Lung (tissue), 12 donors: ENCODE results near the gene SLC10A3. TPM values are rescaled to one million over a fixed set of nuclear protein-coding genes. Genes with fewer than 3 reads are reported as not detected.
A peak's percentile ranks its signal among the peaks of the same experiment; 100 is the strongest.

Experiments used
- ATAC-seq: fragments of 200-7000 bp; cut with Tn5 transposase; one replicate; pipeline ENCODE4 v1.9.1; 2020; ENCODE audit warnings: moderate number of reproducible peaks; ENCODE audit not compliant: insufficient read depth, low FRiP score
- DNase-seq, 3 donors: peaks; one replicate each; pipeline ENCODE4 v3.0.0-alpha.2; 2013 to 2017
- H3K27ac ChIP-seq, 2 donors: one replicate each; pipeline ENCODE4 v1.5.1; 2013; ENCODE audit warnings: mild to moderate bottlenecking in 2 of 2, moderate library complexity in 2 of 2, control low read depth in 1 of 2, inconsistent platforms in 1 of 2, low read depth in 1 of 2, low read length in 1 of 2
- H3K27me3 ChIP-seq, 3 donors: one replicate each; pipeline ENCODE4 v1.5.1; 2013; ENCODE audit warnings: low read length in 2 of 3; ENCODE audit not compliant: control insufficient read depth in 3 of 3, insufficient read depth in 3 of 3
- H3K36me3 ChIP-seq, 4 donors: one replicate each; pipeline ENCODE4 v1.5.1; 2013; ENCODE audit warnings: low read length in 4 of 4, mild to moderate bottlenecking in 1 of 4, moderate library complexity in 1 of 4; ENCODE audit not compliant: control insufficient read depth in 4 of 4, insufficient read depth in 4 of 4
- H3K4me1 ChIP-seq, 5 donors: one replicate each; pipeline ENCODE4 v1.5.1; 2013; ENCODE audit warnings: low read length in 5 of 5, mild to moderate bottlenecking in 2 of 5, moderate library complexity in 1 of 5; ENCODE audit not compliant: control insufficient read depth in 5 of 5, insufficient read depth in 5 of 5
- H3K4me3 ChIP-seq: one replicate; pipeline ENCODE4 v1.5.1; 2013; ENCODE audit warnings: mild to moderate bottlenecking, control low read depth, moderate library complexity
- H3K9ac ChIP-seq, 2 donors: one replicate each; pipeline ENCODE4 v1.5.1; 2013; ENCODE audit warnings: low read length in 2 of 2, control low read depth in 1 of 2; ENCODE audit not compliant: insufficient read depth in 1 of 2
- H3K9me3 ChIP-seq, 4 donors: one replicate each; pipeline ENCODE4 v1.5.1; 2013; ENCODE audit warnings: low read length in 3 of 4, mild to moderate bottlenecking in 1 of 4, moderate library complexity in 1 of 4; ENCODE audit not compliant: control insufficient read depth in 4 of 4, insufficient read depth in 3 of 4
- WGBS, 2 donors: extraction: QIAGEN DNeasy Blood & Tissue Kit; methylation state at CpG; one replicate each; pipeline ENCODE4 v1.1.7; 2013; 5-methylcytosine and 5-hydroxymethylcytosine counted together
- polyA plus RNA-seq, 2 donors: library from polyadenylated mRNA; stranded (reverse); fragments of 200-250 nt; gene quantifications; one replicate each; pipeline ENCODE4 v1.2.1, GENCODE V29; 2013
- total RNA-seq, 2 donors: library from RNA; depleted of rRNA in 1 of 2; stranded (reverse); fragments of >200 nt in 1 of 2; gene quantifications; one replicate each; pipeline ENCODE4 v1.2.1, GENCODE V29; 2014 to 2021
- TF ChIP-seq, protein P1 (sequence below): IDR thresholded peaks from 2 replicates; pipeline ENCODE4 v1.5.1; 2012; ENCODE audit warnings: mild to moderate bottlenecking; ENCODE audit errors: control extremely low read depth, extremely low read depth
- donor health status: control.
- donor health status: control.
- donor health status: Bipolar disorder and iron deficiency.
- donor health status: healthy.
- donor health status: DM: yes; HTN: yes; CAD: no.

Gene SLC10A3
- total and polyA plus RNA-seq, 4 donors: 11.1 to 33.0 (median 29.1) TPM

DNA sequence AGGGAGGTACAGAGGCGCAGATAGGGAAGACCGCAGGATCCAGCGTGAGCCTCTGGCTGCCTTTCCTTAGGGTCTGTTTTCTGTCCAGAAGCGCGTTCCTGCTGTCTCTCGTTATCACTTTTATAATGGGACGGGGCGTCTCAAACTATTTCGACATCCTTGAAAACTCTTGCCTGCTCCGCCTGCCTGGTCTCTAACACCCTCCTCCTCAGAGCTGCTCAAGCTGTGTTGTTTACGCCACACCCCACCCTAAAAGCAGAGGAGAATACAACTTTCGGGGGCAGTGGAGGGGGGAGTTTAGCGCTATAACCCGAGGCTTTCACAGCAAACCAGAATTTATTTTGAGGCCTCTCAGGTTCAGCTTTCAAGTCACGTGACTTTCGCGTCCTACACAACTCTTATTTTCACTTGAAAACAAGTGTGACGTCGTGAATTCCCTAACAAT, 26.2 kb upstream of the SLC10A3 start:
- Histone ChIP-seq H3K4me3 (no peak overlapping the region), H3K27ac (peak overlapping the region; percentile 76 to 92), H3K4me1 (peaks cover 0 to 15% (median 4%) of the 10 kb centered on the region in 5 donors), H3K36me3 (no peaks in the 10 kb centered on the region), H3K9ac (peak overlapping the region; percentile 0 to 91), H3K9me3 (peaks cover 0 to 7% (median 0%) of the 10 kb centered on the region in 4 donors), H3K27me3 (no peaks in the 10 kb centered on the region)
- 4 to 36% methylated on average over 19 of the region's 19 CpGs for WGBS, 2 donors
- DNase-seq: peak; percentile 91 to 96 (median 96)
- TF ChIP-seq, protein P1, sequence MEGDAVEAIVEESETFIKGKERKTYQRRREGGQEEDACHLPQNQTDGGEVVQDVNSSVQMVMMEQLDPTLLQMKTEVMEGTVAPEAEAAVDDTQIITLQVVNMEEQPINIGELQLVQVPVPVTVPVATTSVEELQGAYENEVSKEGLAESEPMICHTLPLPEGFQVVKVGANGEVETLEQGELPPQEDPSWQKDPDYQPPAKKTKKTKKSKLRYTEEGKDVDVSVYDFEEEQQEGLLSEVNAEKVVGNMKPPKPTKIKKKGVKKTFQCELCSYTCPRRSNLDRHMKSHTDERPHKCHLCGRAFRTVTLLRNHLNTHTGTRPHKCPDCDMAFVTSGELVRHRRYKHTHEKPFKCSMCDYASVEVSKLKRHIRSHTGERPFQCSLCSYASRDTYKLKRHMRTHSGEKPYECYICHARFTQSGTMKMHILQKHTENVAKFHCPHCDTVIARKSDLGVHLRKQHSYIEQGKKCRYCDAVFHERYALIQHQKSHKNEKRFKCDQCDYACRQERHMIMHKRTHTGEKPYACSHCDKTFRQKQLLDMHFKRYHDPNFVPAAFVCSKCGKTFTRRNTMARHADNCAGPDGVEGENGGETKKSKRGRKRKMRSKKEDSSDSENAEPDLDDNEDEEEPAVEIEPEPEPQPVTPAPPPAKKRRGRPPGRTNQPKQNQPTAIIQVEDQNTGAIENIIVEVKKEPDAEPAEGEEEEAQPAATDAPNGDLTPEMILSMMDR: no peak
- peak; percentile 17 for ATAC-seq

DNA sequence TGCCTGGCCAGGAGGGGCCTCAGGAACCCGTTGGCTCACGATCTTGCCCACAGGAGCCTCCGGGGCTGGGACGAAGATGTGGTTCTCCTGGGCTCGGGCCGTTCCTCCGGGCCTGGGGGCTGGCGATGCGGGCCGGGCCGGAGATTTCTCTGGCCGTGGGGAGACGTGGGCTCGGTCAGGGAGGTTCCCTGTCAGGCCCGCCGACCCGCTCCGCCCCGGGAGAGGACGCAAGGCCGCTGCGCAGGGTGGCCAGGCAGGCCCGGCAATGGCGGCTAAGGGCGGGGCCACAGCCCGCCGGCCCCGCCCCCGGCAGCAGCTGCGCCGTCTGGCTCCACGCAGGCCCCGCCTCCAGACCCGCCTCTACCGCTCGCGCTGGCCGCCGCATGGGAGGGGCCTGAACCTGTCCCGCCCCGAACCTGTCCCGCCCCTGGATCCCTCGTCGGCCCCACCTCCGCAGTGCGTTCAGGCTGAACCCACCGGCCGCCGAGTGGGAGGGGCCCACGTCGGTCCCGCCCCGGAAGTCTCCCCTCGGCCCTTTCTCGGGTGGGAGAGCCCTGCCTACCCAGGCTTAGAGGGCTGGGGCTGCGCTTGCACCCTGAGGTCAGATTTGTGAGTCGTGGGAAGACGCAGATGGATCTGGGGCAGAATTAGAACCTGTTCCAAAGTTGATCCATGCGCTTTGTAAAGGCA, 25.7 kb upstream of the SLC10A3 start, which contains the start of gene FAM3A:
FAM3A (minus strand) TSS at position 267 of the 690 bp plus-strand sequence. CDS start 460 bp downstream, outside the sequence.
- ATAC-seq (peak; percentile 95), DNase-seq (peak in 2 of 3 donors; percentile 95 to 97)
- peak within 1 kb of the TSS; percentile 48 for H3K4me3 ChIP-seq
- TF ChIP-seq, protein P1: no peak
- 0 to 28% methylated on average over 27 to 59 of the region's 59 CpGs for WGBS, 2 donors
- peaks cover 0 to 15% (median 4%) of the 10 kb centered on the region in 5 donors for H3K4me1 ChIP-seq
- no peaks in the 10 kb centered on the region for H3K27me3 ChIP-seq
- H3K36me3 ChIP-seq: no peaks in the 10 kb centered on the region
- peak within 1 kb of the TSS; percentile 87 to 92 for H3K27ac ChIP-seq
- H3K9me3 ChIP-seq: peaks cover 0 to 8% (median 0%) of the 10 kb centered on the region in 4 donors
- H3K9ac ChIP-seq: peak within 1 kb of the TSS; percentile 0 to 91

DNA sequence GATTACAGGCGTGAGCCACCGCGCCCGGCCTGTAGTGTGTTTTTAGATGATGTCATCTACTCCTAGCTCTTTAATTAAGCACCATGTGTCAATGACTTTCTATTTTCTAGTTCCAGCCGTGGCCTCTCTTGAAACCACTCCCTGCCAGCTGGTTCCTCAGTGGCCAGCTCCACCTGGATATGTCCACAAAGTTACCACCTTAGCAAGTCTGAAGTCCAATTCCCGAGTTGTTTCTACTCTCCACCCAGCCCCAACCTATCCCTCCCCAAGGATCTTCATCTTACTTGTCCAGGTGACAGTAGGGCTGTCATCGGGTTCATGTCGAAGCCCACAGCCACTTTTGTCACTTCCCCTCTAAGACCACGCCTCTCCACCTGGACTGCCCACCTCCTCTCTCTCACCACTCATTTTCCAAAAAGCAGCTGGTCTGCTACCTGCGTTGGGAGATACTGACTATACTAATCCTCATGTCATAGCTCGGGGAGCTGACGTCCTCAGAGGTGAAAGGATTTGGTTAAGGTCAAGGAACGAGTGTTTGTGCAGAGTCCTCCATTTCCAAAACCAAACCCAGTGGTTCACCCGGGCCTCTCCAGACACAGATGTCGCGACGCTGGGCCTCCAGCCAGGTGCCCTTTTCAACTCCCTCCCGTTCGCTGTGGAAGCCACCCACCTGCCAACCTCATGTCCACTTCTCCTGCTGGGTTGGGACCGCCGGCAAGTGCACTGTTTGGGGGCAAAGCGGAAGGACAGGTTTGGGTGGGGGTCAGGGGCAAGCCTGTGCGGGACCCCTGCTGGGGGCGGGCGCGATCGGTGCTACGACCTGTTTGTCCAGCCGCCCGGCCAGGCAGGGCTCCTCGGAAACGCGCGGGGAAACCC, 24.9 kb upstream of the SLC10A3 start:
- ATAC-seq (no peak), DNase-seq (peak in 2 of 3 donors; percentile 34 to 51)
- Histone ChIP-seq H3K27me3 (no peaks in the 10 kb centered on the region), H3K9ac (peak overlapping the region in 1 of 2 donors; percentile 74), H3K9me3 (peaks cover 0 to 8% (median 0%) of the 10 kb centered on the region in 4 donors), H3K4me1 (peaks cover 0 to 15% (median 4%) of the 10 kb centered on the region in 5 donors), H3K4me3 (peak overlapping the region; percentile 48), H3K27ac (peak overlapping the region; percentile 82 to 87), H3K36me3 (no peaks in the 10 kb centered on the region)
- 16 to 43% methylated on average over 27 to 34 of the region's 34 CpGs for WGBS, 2 donors
- TF ChIP-seq, protein P1: no peak
